GM12878 (cell line): ENCODE data around the gene ACAP2. TPM values are rescaled to one million over a fixed set of nuclear protein-coding genes. Genes with fewer than 3 reads are reported as not detected.

Experiments used
- ATAC-seq: fragments of 200-7000 bp; cut with Tn5 transposase; 3 replicates; pipeline ENCODE4 v1.9.1; 2020; ENCODE audit warnings: mild to moderate bottlenecking, moderate library complexity
- BruUV-seq: library from RNA; stranded (reverse); fragments of 400-500 nt; replicated peaks from 2 replicates; lab custom pipeline; 2021; lab: Mats Ljungman, UMichigan
- CTCF ChIA-PET: fragments of 300-600 bp; sonication (Branson Sonifier 250); formaldehyde crosslinking; extraction: SDS; loops from one replicate; lab custom pipeline; 2021; ENCODE audit warnings: inconsistent platforms; lab: Yijun Ruan, JAX
- POLR2A ChIA-PET: fragments of 350-600 bp; formaldehyde crosslinking; extraction: SDS; loops from one replicate; lab custom pipeline; 2021; ENCODE audit warnings: inconsistent platforms; lab: Charles Lee
- RAD21 ChIA-PET: fragments of 300-600 bp; sonication (Branson Sonifier 250); formaldehyde crosslinking; loops from one replicate; lab custom pipeline; 2023; ENCODE audit warnings: antibody characterized with exemption; ENCODE audit not compliant: unreplicated experiment; lab: Charles Lee
- SMC1A ChIA-PET: fragments of 300-600 bp; sonication (Branson Sonifier 250); formaldehyde crosslinking; loops from one replicate; lab custom pipeline; 2023; ENCODE audit not compliant: unreplicated experiment, uncharacterized antibody; lab: Charles Lee
- DNase-seq: peaks from one replicate; pipeline ENCODE4 v3.0.0-alpha.2; 2011; ENCODE audit warnings: low read depth, low spot score
- FAIRE-seq: peaks from 3 replicates; lab custom pipeline; 2011; peaks lifted over from hg19 to GRCh38; lab: Jason Lieb, UNC
- H2AFZ ChIP-seq: 2 replicates; pipeline ENCODE4 v1.6.0; 2011; ENCODE audit warnings: low read depth, low read length, control low read depth; ENCODE audit not compliant: control insufficient read depth
- H3K27ac ChIP-seq: 2 replicates; pipeline ENCODE4 v1.5.1; 2011; ENCODE audit warnings: control low read depth; ENCODE audit not compliant: control insufficient read depth, insufficient read depth
- H3K27me3 ChIP-seq, 2 experiments: replicated peaks in 1 of 2; 2 replicates each; pipeline versions ENCODE4 v1.6.0 to v1.6.1; 2011; ENCODE audit warnings: low read length in 1 of 2; ENCODE audit not compliant: control insufficient read depth in 2 of 2, insufficient read depth in 2 of 2
- H3K36me3 ChIP-seq, 2 experiments: 2 replicates each; pipeline ENCODE4 v1.5.1; 2011; ENCODE audit warnings: low read length in 1 of 2; ENCODE audit not compliant: control insufficient read depth in 2 of 2, insufficient read depth in 2 of 2
- H3K4me1 ChIP-seq: 2 replicates; pipeline ENCODE4 v1.6.1; 2011; ENCODE audit warnings: mild to moderate bottlenecking, low read length, moderate library complexity, mixed read lengths; ENCODE audit not compliant: control insufficient read depth, insufficient read depth
- H3K4me2 ChIP-seq: 2 replicates; pipeline ENCODE4 v1.6.0; 2011; ENCODE audit warnings: control low read depth; ENCODE audit not compliant: control insufficient read depth, insufficient read depth
- H3K4me3 ChIP-seq: fragments of 200-600 bp; sonication (generic); 2 replicates; pipeline ENCODE4 v1.5.1; 2016
- H3K79me2 ChIP-seq: 2 replicates; pipeline ENCODE4 v1.6.0; 2011; ENCODE audit warnings: low read length; ENCODE audit not compliant: control insufficient read depth, insufficient read depth
- H3K9ac ChIP-seq: 2 replicates; pipeline ENCODE4 v1.8.0; 2011; ENCODE audit warnings: low read length, control low read depth, mixed read lengths; ENCODE audit not compliant: control insufficient read depth, insufficient read depth
- H3K9me3 ChIP-seq: replicated peaks from 3 replicates; pipeline ENCODE4 v1.5.1; 2011; ENCODE audit warnings: mild to moderate bottlenecking, low read length; ENCODE audit not compliant: control insufficient read depth, insufficient read depth
- H4K20me1 ChIP-seq: 2 replicates; pipeline ENCODE4 v1.6.0; 2011; ENCODE audit not compliant: control insufficient read depth, insufficient read depth
- CBFB ChIP-seq: IDR thresholded peaks from 2 replicates; pipeline ENCODE4 v1.6.1; 2016; ENCODE audit warnings: antibody characterized with exemption, low read depth
- NFXL1 ChIP-seq: fragments of 450-650 bp; IDR thresholded peaks from 2 replicates; pipeline ENCODE4 v1.6.1; 2017; ENCODE audit warnings: antibody characterized with exemption, mild to moderate bottlenecking, borderline replicate concordance
- NFYB ChIP-seq: IDR thresholded peaks from 2 replicates; pipeline ENCODE4 v1.6.1; 2011; ENCODE audit warnings: low read depth, mild to moderate bottlenecking, low read length, improper control_type of control experiment, moderate library complexity; ENCODE audit not compliant: insufficient read depth
- SMC3 ChIP-seq: IDR thresholded peaks from 2 replicates; pipeline ENCODE4 v1.6.1; 2011; ENCODE audit warnings: low read length, improper control_type of control experiment, borderline replicate concordance
- SPI1 ChIP-seq: IDR thresholded peaks from 2 replicates; pipeline ENCODE4 v1.6.1; 2011; ENCODE audit warnings: low read depth, mild to moderate bottlenecking, low read length, moderate library complexity, borderline replicate concordance; ENCODE audit not compliant: insufficient read depth
- ZNF384 ChIP-seq: IDR thresholded peaks from 2 replicates; pipeline ENCODE4 v1.6.1; 2012; ENCODE audit warnings: low read depth, mild to moderate bottlenecking, low read length, improper control_type of control experiment, borderline replicate concordance
- WGBS: methylation state at CpG from one replicate; pipeline ENCODE4 v1.1.6; 2016; ENCODE audit warnings: low lambda C conversion rate; ENCODE audit not compliant: insufficient replicate concordance, insufficient coverage; ENCODE audit errors: missing lambda C conversion rate; 5-methylcytosine and 5-hydroxymethylcytosine counted together
- in situ Hi-C: fragments of 300-500 bp; cut with MboI; formaldehyde crosslinking; loops from 9 replicates; pipeline ENCODE4 v1.14.3; 2018; ENCODE audit warnings: mixed read lengths
- intact Hi-C: fragments of 100-400 bp; cut with micrococcal nuclease; formaldehyde crosslinking; loops from one replicate; pipeline ENCODE4 v1.14.2; 2022; ENCODE audit not compliant: unreplicated experiment
- polyA plus RNA-seq, 11 experiments: library from polyadenylated mRNA; depleted of rRNA in 4 of 11; unstranded in 6 of 11; stranded (reverse) in 5 of 11; fragments of >200 nt; fragmentation: Nextera tagmentation in 4 of 11; fragmentation: Illumina TruSeq in 1 of 11; extraction: Ambion mirVana in 4 of 11; extraction: Trizol in 1 of 11; gene quantifications; 1 replicate in 1 of 11; 2 replicates in 10 of 11; pipeline versions ENCODE4 v1.2.1 to v1.2.3, GENCODE V29; 2011 to 2016; ENCODE audit warnings: inconsistent platforms in 2 of 11, missing spikeins in 2 of 11, low read depth in 1 of 11
- total RNA-seq, 4 experiments: library from RNA; depleted of rRNA in 3 of 4; stranded (reverse); fragments of >200 nt in 3 of 4; fragmentation: Illumina TruSeq in 1 of 4; extraction: Trizol in 1 of 4; gene quantifications; 2 replicates each; pipeline versions ENCODE4 v1.2.1 to v1.2.3, GENCODE V29; 2013 to 2021
- TF ChIP-seq, protein P1 (sequence below): fragments of 450-650 bp; IDR thresholded peaks from 2 replicates; pipeline ENCODE4 v1.6.1; 2017; ENCODE audit warnings: mild to moderate bottlenecking
- TF ChIP-seq, protein P2 (sequence below): IDR thresholded peaks from 2 replicates; pipeline ENCODE4 v1.6.1; 2011; ENCODE audit warnings: borderline replicate concordance, low read depth, mild to moderate bottlenecking, moderate library complexity, mixed read lengths, low read length; ENCODE audit not compliant: insufficient read depth; ENCODE audit errors: extremely low read length
- TF ChIP-seq, protein P3 (sequence below): fragments of 450-650 bp; IDR thresholded peaks from 2 replicates; pipeline ENCODE4 v1.6.1; 2018; ENCODE audit warnings: mild to moderate bottlenecking, low read depth, moderate library complexity; ENCODE audit not compliant: partially characterized antibody

Gene ACAP2
- total and polyA plus RNA-seq, 10 of the 15 experiments (the other 5 are each of a cell fraction or from before 2014, with no cell fraction given): 7.1 to 53.8 (median 35.7) TPM

DNA sequence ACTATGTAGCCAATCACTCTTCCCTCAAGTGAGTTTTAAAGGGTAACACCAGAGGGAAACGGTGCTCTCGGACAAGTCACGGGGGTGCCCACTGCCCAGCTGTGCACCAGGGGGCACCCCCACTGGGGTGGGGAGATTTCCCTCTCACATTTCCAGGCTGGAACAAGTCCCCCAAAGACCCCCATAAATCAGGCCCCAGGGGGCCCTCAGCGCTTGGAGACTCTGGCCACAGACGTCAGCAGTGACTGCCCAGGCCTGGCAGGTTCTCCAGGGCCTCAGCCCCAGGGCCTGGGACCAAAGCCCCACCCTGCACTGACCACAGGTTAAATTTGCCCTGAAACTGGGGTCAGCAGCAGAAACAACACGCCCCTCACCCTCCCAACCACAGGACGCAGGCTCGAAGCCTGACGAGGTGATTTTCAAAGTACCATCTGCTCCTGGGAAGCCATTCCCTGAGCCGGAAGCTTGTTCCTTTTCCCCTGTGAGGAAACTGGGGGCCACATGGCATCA lies 188.8 kb downstream of the ACAP2 start:
- H3K4me3 ChIP-seq: no peak overlapping the region
- no peak overlapping the region for H2AFZ ChIP-seq
- no peaks in the 10 kb centered on the region for H3K27me3 ChIP-seq
- no peak for ATAC-seq
- no peaks in the 10 kb centered on the region for H3K36me3 ChIP-seq
- peaks cover 6% of the 10 kb centered on the region for H3K79me2 ChIP-seq
- 92% methylated on average over 10 of the region's 10 CpGs for WGBS
- H3K9me3 ChIP-seq: no peaks in the 10 kb centered on the region
- no peaks in the 10 kb centered on the region for H4K20me1 ChIP-seq
- DNase-seq: no peak
- BruUV-seq: no TSS peak
- in situ Hi-C loops (loop anchor here (10.0 kb wide), 1 partner anchor 919 kb away; no protein-coding TSS in a partner anchor), intact Hi-C loops (no loop called here)
- POLR2A ChIA-PET: interaction anchor here (2.2 kb wide), 1 partner anchor 106 kb away, joined by 13 read pairs; no protein-coding TSS in a partner anchor
- CTCF ChIA-PET: interaction anchor here (1.1 to 5.3 kb wide), 3 partner anchors 147 to 582 kb away, joined by 3 to 33 read pairs (median 23); partner anchors contain the start of gene LSG1
- H3K4me1 ChIP-seq: peaks cover 33% of the 10 kb centered on the region
- H3K9ac ChIP-seq: no peak overlapping the region
- no peak for FAIRE-seq
- SMC1A ChIA-PET: interaction anchor here (1.2 to 7.3 kb wide), 2 partner anchors 48 to 124 kb away, joined by 3 to 70 read pairs; no protein-coding TSS in a partner anchor
- RAD21 ChIA-PET: interaction anchor here (2.3 kb wide), 1 partner anchor 50 kb away, joined by 12 read pairs; no protein-coding TSS in a partner anchor
- no peak overlapping the region for H3K4me2 ChIP-seq
- H3K27ac ChIP-seq: no peak overlapping the region
- TF ChIP-seq, protein P1, sequence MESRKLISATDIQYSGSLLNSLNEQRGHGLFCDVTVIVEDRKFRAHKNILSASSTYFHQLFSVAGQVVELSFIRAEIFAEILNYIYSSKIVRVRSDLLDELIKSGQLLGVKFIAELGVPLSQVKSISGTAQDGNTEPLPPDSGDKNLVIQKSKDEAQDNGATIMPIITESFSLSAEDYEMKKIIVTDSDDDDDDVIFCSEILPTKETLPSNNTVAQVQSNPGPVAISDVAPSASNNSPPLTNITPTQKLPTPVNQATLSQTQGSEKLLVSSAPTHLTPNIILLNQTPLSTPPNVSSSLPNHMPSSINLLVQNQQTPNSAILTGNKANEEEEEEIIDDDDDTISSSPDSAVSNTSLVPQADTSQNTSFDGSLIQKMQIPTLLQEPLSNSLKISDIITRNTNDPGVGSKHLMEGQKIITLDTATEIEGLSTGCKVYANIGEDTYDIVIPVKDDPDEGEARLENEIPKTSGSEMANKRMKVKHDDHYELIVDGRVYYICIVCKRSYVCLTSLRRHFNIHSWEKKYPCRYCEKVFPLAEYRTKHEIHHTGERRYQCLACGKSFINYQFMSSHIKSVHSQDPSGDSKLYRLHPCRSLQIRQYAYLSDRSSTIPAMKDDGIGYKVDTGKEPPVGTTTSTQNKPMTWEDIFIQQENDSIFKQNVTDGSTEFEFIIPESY: no peak
- TF ChIP-seq NFXL1 (no peak), NFYB (no peak), SPI1 (no peak), ZNF384 (no peak), SMC3 (no peak), CBFB (no peak)
- TF ChIP-seq, protein P2, sequence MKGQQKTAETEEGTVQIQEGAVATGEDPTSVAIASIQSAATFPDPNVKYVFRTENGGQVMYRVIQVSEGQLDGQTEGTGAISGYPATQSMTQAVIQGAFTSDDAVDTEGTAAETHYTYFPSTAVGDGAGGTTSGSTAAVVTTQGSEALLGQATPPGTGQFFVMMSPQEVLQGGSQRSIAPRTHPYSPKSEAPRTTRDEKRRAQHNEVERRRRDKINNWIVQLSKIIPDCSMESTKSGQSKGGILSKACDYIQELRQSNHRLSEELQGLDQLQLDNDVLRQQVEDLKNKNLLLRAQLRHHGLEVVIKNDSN: no peak
- TF ChIP-seq, protein P3, sequence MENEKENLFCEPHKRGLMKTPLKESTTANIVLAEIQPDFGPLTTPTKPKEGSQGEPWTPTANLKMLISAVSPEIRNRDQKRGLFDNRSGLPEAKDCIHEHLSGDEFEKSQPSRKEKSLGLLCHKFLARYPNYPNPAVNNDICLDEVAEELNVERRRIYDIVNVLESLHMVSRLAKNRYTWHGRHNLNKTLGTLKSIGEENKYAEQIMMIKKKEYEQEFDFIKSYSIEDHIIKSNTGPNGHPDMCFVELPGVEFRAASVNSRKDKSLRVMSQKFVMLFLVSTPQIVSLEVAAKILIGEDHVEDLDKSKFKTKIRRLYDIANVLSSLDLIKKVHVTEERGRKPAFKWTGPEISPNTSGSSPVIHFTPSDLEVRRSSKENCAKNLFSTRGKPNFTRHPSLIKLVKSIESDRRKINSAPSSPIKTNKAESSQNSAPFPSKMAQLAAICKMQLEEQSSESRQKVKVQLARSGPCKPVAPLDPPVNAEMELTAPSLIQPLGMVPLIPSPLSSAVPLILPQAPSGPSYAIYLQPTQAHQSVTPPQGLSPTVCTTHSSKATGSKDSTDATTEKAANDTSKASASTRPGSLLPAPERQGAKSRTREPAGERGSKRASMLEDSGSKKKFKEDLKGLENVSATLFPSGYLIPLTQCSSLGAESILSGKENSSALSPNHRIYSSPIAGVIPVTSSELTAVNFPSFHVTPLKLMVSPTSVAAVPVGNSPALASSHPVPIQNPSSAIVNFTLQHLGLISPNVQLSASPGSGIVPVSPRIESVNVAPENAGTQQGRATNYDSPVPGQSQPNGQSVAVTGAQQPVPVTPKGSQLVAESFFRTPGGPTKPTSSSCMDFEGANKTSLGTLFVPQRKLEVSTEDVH: no peak
- TF ChIP-seq, all 136 proteins: peak for 0
